WTC11 (cell line): ENCODE data around the gene CXCL8.

Source experiments
- CBFB ChIP-seq: sonication (generic); formaldehyde crosslinking; IDR thresholded peaks from 2 replicates; pipeline ENCODE4 v1.8.1; 2022; ENCODE audit warnings: mild to moderate bottlenecking, low read depth, missing genetic modification reagents
- CREB1 ChIP-seq: sonication (generic); formaldehyde crosslinking; IDR thresholded peaks from 2 replicates; pipeline ENCODE4 v1.8.0; 2023; ENCODE audit warnings: mild to moderate bottlenecking, missing genetic modification reagents
- JUN ChIP-seq: sonication (generic); formaldehyde crosslinking; IDR thresholded peaks from 2 replicates; pipeline ENCODE4 v1.8.0; 2023; ENCODE audit warnings: mild to moderate bottlenecking, missing genetic modification reagents
- TP53 ChIP-seq: sonication (generic); formaldehyde crosslinking; IDR thresholded peaks from 2 replicates; pipeline ENCODE4 v1.8.1; 2023; ENCODE audit warnings: mild to moderate bottlenecking, missing genetic modification reagents
- TF ChIP-seq, protein P1 (sequence below): sonication (generic); formaldehyde crosslinking; IDR thresholded peaks from 2 replicates; pipeline ENCODE4 v1.8.0; 2022; ENCODE audit warnings: mild to moderate bottlenecking, missing genetic modification reagents
- TF ChIP-seq, protein P2 (sequence below): sonication (generic); formaldehyde crosslinking; IDR thresholded peaks from 2 replicates; pipeline ENCODE4 v1.8.1; 2022; ENCODE audit warnings: low read depth, missing genetic modification reagents, borderline replicate concordance
- TF ChIP-seq, protein P3 (sequence below): fragments of 200-600 bp; IDR thresholded peaks from 2 replicates; pipeline ENCODE4 v1.8.0; 2022; ENCODE audit warnings: antibody characterized with exemption
- TF ChIP-seq, protein P4 (sequence below): sonication (generic); formaldehyde crosslinking; IDR thresholded peaks from 2 replicates; pipeline ENCODE4 v1.8.0; 2022; ENCODE audit warnings: mild to moderate bottlenecking, missing genetic modification reagents
- TF ChIP-seq, protein P5 (sequence below): sonication (generic); formaldehyde crosslinking; IDR thresholded peaks from 2 replicates; pipeline ENCODE4 v1.8.1; 2023; ENCODE audit warnings: mild to moderate bottlenecking, missing genetic modification reagents, borderline replicate concordance

DNA sequence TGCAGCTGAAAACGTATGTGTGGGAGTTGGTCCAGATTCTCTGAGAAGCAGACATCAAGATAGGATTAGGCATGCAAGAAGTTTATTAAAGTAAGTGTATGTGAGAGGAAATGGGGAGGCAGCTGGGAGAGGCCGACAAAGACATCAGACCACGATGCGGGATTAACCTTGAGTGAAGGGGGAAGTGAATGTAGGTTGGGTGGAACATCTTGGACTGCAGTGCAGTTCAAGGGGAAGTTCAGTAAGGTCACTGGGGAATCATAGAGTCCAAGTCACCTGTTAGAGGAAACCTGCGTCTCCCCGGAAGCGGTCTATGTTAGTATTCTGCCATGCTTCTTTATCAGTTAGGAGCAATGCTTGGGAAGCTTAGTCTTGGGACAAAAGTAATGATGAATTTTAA lies 22.0 kb downstream of the CXCL8 start:
- TF ChIP-seq, protein P1, sequence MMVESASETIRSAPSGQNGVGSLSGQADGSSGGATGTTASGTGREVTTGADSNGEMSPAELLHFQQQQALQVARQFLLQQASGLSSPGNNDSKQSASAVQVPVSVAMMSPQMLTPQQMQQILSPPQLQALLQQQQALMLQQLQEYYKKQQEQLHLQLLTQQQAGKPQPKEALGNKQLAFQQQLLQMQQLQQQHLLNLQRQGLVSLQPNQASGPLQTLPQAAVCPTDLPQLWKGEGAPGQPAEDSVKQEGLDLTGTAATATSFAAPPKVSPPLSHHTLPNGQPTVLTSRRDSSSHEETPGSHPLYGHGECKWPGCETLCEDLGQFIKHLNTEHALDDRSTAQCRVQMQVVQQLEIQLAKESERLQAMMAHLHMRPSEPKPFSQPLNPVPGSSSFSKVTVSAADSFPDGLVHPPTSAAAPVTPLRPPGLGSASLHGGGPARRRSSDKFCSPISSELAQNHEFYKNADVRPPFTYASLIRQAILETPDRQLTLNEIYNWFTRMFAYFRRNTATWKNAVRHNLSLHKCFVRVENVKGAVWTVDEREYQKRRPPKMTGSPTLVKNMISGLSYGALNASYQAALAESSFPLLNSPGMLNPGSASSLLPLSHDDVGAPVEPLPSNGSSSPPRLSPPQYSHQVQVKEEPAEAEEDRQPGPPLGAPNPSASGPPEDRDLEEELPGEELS (CRISPR knock-in tag): no peak
- TF ChIP-seq, protein P2, sequence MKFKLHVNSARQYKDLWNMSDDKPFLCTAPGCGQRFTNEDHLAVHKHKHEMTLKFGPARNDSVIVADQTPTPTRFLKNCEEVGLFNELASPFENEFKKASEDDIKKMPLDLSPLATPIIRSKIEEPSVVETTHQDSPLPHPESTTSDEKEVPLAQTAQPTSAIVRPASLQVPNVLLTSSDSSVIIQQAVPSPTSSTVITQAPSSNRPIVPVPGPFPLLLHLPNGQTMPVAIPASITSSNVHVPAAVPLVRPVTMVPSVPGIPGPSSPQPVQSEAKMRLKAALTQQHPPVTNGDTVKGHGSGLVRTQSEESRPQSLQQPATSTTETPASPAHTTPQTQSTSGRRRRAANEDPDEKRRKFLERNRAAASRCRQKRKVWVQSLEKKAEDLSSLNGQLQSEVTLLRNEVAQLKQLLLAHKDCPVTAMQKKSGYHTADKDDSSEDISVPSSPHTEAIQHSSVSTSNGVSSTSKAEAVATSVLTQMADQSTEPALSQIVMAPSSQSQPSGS (CRISPR knock-in tag): no peak
- TF ChIP-seq, protein P3, sequence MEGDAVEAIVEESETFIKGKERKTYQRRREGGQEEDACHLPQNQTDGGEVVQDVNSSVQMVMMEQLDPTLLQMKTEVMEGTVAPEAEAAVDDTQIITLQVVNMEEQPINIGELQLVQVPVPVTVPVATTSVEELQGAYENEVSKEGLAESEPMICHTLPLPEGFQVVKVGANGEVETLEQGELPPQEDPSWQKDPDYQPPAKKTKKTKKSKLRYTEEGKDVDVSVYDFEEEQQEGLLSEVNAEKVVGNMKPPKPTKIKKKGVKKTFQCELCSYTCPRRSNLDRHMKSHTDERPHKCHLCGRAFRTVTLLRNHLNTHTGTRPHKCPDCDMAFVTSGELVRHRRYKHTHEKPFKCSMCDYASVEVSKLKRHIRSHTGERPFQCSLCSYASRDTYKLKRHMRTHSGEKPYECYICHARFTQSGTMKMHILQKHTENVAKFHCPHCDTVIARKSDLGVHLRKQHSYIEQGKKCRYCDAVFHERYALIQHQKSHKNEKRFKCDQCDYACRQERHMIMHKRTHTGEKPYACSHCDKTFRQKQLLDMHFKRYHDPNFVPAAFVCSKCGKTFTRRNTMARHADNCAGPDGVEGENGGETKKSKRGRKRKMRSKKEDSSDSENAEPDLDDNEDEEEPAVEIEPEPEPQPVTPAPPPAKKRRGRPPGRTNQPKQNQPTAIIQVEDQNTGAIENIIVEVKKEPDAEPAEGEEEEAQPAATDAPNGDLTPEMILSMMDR: no peak
- TF ChIP-seq CBFB (CRISPR knock-in tag) (no peak), JUN (CRISPR knock-in tag) (no peak), TP53 (no peak), CREB1 (CRISPR knock-in tag) (no peak)
- TF ChIP-seq, protein P4, sequence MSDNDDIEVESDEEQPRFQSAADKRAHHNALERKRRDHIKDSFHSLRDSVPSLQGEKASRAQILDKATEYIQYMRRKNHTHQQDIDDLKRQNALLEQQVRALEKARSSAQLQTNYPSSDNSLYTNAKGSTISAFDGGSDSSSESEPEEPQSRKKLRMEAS (CRISPR knock-in tag): no peak
- TF ChIP-seq, protein P5, sequence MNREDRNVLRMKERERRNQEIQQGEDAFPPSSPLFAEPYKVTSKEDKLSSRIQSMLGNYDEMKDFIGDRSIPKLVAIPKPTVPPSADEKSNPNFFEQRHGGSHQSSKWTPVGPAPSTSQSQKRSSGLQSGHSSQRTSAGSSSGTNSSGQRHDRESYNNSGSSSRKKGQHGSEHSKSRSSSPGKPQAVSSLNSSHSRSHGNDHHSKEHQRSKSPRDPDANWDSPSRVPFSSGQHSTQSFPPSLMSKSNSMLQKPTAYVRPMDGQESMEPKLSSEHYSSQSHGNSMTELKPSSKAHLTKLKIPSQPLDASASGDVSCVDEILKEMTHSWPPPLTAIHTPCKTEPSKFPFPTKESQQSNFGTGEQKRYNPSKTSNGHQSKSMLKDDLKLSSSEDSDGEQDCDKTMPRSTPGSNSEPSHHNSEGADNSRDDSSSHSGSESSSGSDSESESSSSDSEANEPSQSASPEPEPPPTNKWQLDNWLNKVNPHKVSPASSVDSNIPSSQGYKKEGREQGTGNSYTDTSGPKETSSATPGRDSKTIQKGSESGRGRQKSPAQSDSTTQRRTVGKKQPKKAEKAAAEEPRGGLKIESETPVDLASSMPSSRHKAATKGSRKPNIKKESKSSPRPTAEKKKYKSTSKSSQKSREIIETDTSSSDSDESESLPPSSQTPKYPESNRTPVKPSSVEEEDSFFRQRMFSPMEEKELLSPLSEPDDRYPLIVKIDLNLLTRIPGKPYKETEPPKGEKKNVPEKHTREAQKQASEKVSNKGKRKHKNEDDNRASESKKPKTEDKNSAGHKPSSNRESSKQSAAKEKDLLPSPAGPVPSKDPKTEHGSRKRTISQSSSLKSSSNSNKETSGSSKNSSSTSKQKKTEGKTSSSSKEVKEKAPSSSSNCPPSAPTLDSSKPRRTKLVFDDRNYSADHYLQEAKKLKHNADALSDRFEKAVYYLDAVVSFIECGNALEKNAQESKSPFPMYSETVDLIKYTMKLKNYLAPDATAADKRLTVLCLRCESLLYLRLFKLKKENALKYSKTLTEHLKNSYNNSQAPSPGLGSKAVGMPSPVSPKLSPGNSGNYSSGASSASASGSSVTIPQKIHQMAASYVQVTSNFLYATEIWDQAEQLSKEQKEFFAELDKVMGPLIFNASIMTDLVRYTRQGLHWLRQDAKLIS: no peak
